IMR-90 (cell line): ENCODE data around the gene EVA1A. TPM values are rescaled to one million over a fixed set of nuclear protein-coding genes. Genes with fewer than 3 reads are reported as not detected.

Experiments
- CEBPB ChIP-seq: IDR thresholded peaks from 2 replicates; pipeline ENCODE4 v1.6.1; 2012; ENCODE audit warnings: low read depth, low read length, improper control_type of control experiment
- ELK1 ChIP-seq: fragments of 150-350 bp; IDR thresholded peaks from 2 replicates; pipeline ENCODE4 v1.6.1; 2016; ENCODE audit warnings: low read depth, mild to moderate bottlenecking, low read length, moderate library complexity, borderline replicate concordance
- POLR2A ChIP-seq: IDR thresholded peaks from 2 replicates; pipeline ENCODE4 v1.6.1; 2012; ENCODE audit warnings: mild to moderate bottlenecking, low read depth, low read length
- RFX5 ChIP-seq: IDR thresholded peaks from 2 replicates; pipeline ENCODE4 v1.8.0; 2012; ENCODE audit warnings: low read depth, mild to moderate bottlenecking, low read length, moderate library complexity
- SMC3 ChIP-seq: fragments of 150-350 bp; IDR thresholded peaks from 2 replicates; pipeline ENCODE4 v1.6.1; 2016; ENCODE audit warnings: low read depth, mild to moderate bottlenecking, antibody characterized with exemption, low read length, moderate library complexity
- polyA plus RNA-seq, 3 experiments: library from polyadenylated mRNA; depleted of rRNA; stranded (reverse); fragments of >200 nt; gene quantifications; 2 replicates each; pipeline ENCODE4 v1.2.3, GENCODE V29; 2012; ENCODE audit warnings: low replicate concordance in 1 of 3
- total RNA-seq: library from RNA; depleted of rRNA; stranded (reverse); fragments of >200 nt; gene quantifications from 2 replicates; pipeline ENCODE4 v1.2.3, GENCODE V29; 2012

EVA1A gene
- total and polyA plus RNA-seq, 2 of the 4 experiments (the other 2 are of a cell fraction) = 54.5 to 93.7 TPM

DNA sequence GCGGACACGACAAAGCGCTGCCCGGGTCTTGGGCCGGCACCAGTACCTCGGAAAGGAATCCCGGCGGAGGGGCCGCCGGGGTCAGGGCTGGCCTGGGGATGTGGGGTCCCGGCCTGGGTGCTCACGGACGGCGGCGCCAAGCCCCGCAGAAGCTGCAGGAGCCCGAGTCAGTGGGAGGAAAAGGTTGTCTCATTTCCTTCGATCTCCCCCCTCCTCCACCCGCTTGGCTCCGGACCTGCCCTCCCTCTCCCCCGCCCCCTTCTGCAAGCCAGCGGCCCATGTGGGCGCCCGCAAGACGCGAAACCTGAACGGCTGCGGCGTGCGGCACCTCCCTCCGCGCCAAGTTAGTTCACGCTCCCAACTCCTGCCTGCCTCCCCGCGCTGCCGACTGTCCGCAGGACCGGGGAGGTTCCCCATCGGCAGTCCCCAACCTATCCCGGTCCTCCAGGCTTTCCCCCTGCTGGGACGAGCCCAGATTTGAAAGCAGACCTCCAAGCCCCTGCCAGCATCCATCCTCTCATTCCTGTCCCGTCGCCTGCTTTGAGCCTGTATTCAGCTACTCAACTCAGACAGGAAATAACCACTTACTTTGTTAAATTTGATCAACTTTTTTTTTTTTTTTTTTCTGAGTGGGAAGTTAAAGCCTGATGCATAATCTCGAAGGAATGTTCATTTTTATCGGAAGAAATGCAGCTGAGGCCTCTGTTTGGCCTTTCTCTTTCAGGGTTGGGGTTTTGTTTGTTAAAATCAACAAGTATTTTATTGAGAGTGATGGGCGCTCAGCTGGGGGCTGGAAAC is at the start of gene EVA1A (continued):
- TF ChIP-seq RFX5 (no peak), POLR2A (peak; percentile 72), CEBPB (no peak), ELK1 (no peak), SMC3 (no peak)
